HL-60 (cell line): ENCODE data around the gene LYPD5.
A peak's percentile ranks its signal among the peaks of the same experiment; 100 is the strongest.

ENCODE experiments used
- DNase-seq, 2 experiments: peaks; one replicate each; pipeline ENCODE4 v3.0.0-alpha.2; 2010 to 2020; ENCODE audit warnings: low read depth in 1 of 2, low spot score in 1 of 2
- H3K27ac ChIP-seq: fragments of 250-450 bp; sonication (Bioruptor Pico); replicated peaks from 2 replicates; pipeline ENCODE4 v1.5.1; 2020; ENCODE audit warnings: mild to moderate bottlenecking, moderate library complexity
- H3K27me3 ChIP-seq: fragments of 250-450 bp; sonication (Bioruptor Pico); 2 replicates; pipeline ENCODE4 v1.5.1; 2021; ENCODE audit warnings: mild to moderate bottlenecking, moderate library complexity; ENCODE audit not compliant: insufficient read depth, poor library complexity, severe bottlenecking
- H3K4me3 ChIP-seq: replicated peaks from 2 replicates; pipeline ENCODE4 v1.5.1; 2011; ENCODE audit warnings: mild to moderate bottlenecking, control low read depth, low read length; ENCODE audit not compliant: insufficient read depth
- CTCF ChIP-seq: IDR thresholded peaks from one replicate; pipeline ENCODE4 v1.5.1; 2011; ENCODE audit warnings: low read length, control low read depth, inconsistent platforms; ENCODE audit not compliant: insufficient read depth
- GABPA ChIP-seq: IDR thresholded peaks from 2 replicates; pipeline ENCODE4 v1.6.1; 2012; ENCODE audit warnings: low read depth
- POLR2AphosphoS5 ChIP-seq: IDR thresholded peaks from 2 replicates; pipeline ENCODE4 v1.6.1; 2012; ENCODE audit warnings: low read depth
- SPI1 ChIP-seq: IDR thresholded peaks from 2 replicates; pipeline ENCODE4 v1.6.1; 2012; ENCODE audit warnings: low read depth, mild to moderate bottlenecking, borderline replicate concordance
- TF ChIP-seq, protein P1 (sequence below): IDR thresholded peaks from 2 replicates; pipeline ENCODE4 v1.6.1; 2012; ENCODE audit warnings: low read depth; ENCODE audit not compliant: insufficient replicate concordance

The LYPD5 gene

DNA sequence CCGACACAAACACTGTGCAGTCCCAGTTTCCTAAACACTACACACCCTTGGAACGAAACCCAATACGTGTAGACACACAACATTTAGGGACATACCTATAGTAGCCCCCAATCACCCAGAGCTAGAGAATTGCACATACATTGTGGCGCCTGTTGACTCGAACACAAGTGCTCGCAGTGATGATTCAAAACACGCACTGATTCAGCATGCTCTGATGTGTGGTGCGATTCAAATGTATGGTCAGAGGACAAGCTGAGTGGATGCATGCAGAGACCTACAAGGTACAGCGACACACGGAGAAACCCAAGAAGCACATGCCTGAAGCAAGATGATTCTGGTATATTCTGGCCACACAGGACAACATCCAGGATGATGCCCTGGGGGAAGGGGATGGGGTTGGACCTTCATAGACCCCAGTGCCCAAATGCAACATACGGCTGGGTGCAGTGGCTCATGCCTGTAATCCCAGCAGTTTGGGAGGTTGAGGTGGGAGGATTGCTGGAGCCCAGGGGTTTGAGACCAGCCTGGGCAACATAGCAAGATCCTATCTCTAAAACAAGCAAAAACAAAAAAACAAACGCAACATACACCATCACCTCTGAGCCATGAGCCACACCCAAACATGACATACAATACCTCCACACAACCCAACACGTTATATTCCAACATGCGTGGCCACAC lies 20.5 kb downstream of the LYPD5 start:
- Histone ChIP-seq H3K27ac (no peak overlapping the region), H3K27me3 (no peaks in the 10 kb centered on the region), H3K4me3 (no peak overlapping the region)
- TF ChIP-seq SPI1 = no peak
- TF ChIP-seq, protein P1, sequence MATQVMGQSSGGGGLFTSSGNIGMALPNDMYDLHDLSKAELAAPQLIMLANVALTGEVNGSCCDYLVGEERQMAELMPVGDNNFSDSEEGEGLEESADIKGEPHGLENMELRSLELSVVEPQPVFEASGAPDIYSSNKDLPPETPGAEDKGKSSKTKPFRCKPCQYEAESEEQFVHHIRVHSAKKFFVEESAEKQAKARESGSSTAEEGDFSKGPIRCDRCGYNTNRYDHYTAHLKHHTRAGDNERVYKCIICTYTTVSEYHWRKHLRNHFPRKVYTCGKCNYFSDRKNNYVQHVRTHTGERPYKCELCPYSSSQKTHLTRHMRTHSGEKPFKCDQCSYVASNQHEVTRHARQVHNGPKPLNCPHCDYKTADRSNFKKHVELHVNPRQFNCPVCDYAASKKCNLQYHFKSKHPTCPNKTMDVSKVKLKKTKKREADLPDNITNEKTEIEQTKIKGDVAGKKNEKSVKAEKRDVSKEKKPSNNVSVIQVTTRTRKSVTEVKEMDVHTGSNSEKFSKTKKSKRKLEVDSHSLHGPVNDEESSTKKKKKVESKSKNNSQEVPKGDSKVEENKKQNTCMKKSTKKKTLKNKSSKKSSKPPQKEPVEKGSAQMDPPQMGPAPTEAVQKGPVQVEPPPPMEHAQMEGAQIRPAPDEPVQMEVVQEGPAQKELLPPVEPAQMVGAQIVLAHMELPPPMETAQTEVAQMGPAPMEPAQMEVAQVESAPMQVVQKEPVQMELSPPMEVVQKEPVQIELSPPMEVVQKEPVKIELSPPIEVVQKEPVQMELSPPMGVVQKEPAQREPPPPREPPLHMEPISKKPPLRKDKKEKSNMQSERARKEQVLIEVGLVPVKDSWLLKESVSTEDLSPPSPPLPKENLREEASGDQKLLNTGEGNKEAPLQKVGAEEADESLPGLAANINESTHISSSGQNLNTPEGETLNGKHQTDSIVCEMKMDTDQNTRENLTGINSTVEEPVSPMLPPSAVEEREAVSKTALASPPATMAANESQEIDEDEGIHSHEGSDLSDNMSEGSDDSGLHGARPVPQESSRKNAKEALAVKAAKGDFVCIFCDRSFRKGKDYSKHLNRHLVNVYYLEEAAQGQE = no peak
- TF ChIP-seq CTCF = no peak
- TF ChIP-seq GABPA = no peak
- no peak for TF ChIP-seq POLR2AphosphoS5
- no peak for DNase-seq

- Histone ChIP-seq H3K27me3 (no peaks in the 10 kb centered on the region), H3K27ac (peak within 1 kb of the TSS; percentile 97), H3K4me3 (peak within 1 kb of the TSS; percentile 78)
- no peak for TF ChIP-seq CTCF
- TF ChIP-seq POLR2AphosphoS5 = peak; percentile 79
- DNase-seq = peak; percentile 78 to 85
Observed at GRCh38 chr19:43780706-43781525, 21.3 kb downstream of the LYPD5 start, which contains the start of gene KCNN4. Gene KCNN4 (minus strand): TSS chr19:43780973. CDS start chr19:43780861, 112 bp downstream.

- Histone ChIP-seq H3K4me3 (peak overlapping the region; percentile 78), H3K27me3 (no peaks in the 10 kb centered on the region), H3K27ac (peak overlapping the region; percentile 97)
- TF ChIP-seq GABPA (no peak), CTCF (peak; percentile 10)
- peak in 1 of 2 experiments; percentile 83 for DNase-seq
Observed at GRCh38 chr19:43779820-43780219, 22.4 kb downstream of the LYPD5 start.

- DNase-seq = peak in 1 of 2 experiments; percentile 35
Observed at GRCh38 chr19:43779147-43779819, 23.0 kb downstream of the LYPD5 start.

More at GRCh38 chr19:43779147-43779819, 23.0 kb downstream of the LYPD5 start:
- H3K27me3 ChIP-seq = no peaks in the 10 kb centered on the region
- TF ChIP-seq POLR2AphosphoS5 (no peak), SPI1 (no peak), GABPA (no peak), CTCF (no peak)
- TF ChIP-seq, protein P1 = no peak
- H3K27ac ChIP-seq = peak overlapping the region; percentile 97
- peak overlapping the region; percentile 78 for H3K4me3 ChIP-seq
